OCI-LY1 (cell line): ENCODE results near the gene TERF2IP.

Source experiments
- EZH2 ChIP-seq: fragments of 200-600 bp; sonication (generic), shearing (Covaris generic); IDR thresholded peaks from 2 replicates; pipeline ENCODE4 v1.8.0; 2017; ENCODE audit warnings: borderline replicate concordance, mixed run types, mild to moderate bottlenecking, antibody characterized with exemption, low read length, moderate library complexity, mixed read lengths
- TF ChIP-seq, protein P1 (sequence below): fragments of 200-600 bp; sonication (generic), shearing (Covaris generic); IDR thresholded peaks from 2 replicates; pipeline ENCODE4 v1.5.1; 2017; ENCODE audit warnings: mild to moderate bottlenecking, antibody characterized with exemption, low read length, moderate library complexity, mixed read lengths

DNA sequence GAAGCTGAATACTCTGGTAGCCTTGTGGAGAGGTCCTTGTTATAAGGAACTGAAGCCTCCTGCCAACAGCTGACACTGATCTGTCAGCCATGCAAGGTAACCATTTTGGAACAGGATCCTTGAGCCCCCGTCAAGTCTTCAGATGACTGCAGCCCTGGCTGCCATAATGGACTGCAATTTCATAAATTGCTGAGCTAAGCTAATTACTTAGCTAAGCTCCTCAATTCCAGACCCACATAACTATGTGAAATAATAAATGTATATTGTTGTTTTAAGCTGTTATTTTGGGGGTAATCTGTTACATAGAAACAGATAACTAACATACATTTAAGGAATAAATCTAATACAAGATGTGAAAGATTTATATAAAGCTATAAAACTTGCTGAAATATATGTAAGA lies 41.1 kb upstream of the TERF2IP start:
- TF ChIP-seq, protein P1, sequence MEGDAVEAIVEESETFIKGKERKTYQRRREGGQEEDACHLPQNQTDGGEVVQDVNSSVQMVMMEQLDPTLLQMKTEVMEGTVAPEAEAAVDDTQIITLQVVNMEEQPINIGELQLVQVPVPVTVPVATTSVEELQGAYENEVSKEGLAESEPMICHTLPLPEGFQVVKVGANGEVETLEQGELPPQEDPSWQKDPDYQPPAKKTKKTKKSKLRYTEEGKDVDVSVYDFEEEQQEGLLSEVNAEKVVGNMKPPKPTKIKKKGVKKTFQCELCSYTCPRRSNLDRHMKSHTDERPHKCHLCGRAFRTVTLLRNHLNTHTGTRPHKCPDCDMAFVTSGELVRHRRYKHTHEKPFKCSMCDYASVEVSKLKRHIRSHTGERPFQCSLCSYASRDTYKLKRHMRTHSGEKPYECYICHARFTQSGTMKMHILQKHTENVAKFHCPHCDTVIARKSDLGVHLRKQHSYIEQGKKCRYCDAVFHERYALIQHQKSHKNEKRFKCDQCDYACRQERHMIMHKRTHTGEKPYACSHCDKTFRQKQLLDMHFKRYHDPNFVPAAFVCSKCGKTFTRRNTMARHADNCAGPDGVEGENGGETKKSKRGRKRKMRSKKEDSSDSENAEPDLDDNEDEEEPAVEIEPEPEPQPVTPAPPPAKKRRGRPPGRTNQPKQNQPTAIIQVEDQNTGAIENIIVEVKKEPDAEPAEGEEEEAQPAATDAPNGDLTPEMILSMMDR = no peak
- no peak for TF ChIP-seq EZH2
